Activated CD8-positive, alpha-beta memory T cell treated with anti-CD3 and anti-CD28 coated beads for 48 hours (primary cell): ENCODE results near the gene IL2RA.

ENCODE experiments used
- DNase-seq, 3 experiments: peaks; one replicate each; pipeline ENCODE4 v3.0.0-alpha.2; 2020; ENCODE audit warnings: low read depth in 2 of 3, low spot score in 2 of 3

The IL2RA gene

GRCh38 chr10:6059506-6059905 lies 2.7 kb downstream of the IL2RA start:
- DNase-seq, result no peak

GRCh38 chr10:6058682-6059475 lies 3.3 kb downstream of the IL2RA start:
- no peak for DNase-seq

- DNase-seq, result no peak
Measured at GRCh38 chr10:6056411-6057135, 5.6 kb downstream of the IL2RA start.

- DNase-seq, result no peak
Measured at GRCh38 chr10:6055929-6056328, 6.2 kb downstream of the IL2RA start.

- DNase-seq, result no peak
Measured at GRCh38 chr10:6054884-6055283, 7.3 kb downstream of the IL2RA start.

- DNase-seq, result no peak
Measured at GRCh38 chr10:6053816-6054631, 8.1 kb downstream of the IL2RA start.

- no peak for DNase-seq
Measured at GRCh38 chr10:6053303-6053702, 8.9 kb downstream of the IL2RA start.

GRCh38 chr10:6052247-6053221 lies 9.6 kb downstream of the IL2RA start:
- DNase-seq, result peak in 1 of 3 experiments; percentile 74

GRCh38 chr10:6050801-6051445 lies 11.2 kb downstream of the IL2RA start:
- peak in 2 of 3 experiments; percentile 82 to 88 for DNase-seq

- no peak for DNase-seq
Measured at GRCh38 chr10:6049031-6049400, 13.2 kb downstream of the IL2RA start.

GRCh38 chr10:6048281-6049030 lies 13.7 kb downstream of the IL2RA start:
- DNase-seq, result no peak

- DNase-seq, result no peak
Measured at GRCh38 chr10:6047847-6048246, 14.3 kb downstream of the IL2RA start.

- no peak for DNase-seq
Measured at GRCh38 chr10:6046773-6047611, 15.2 kb downstream of the IL2RA start.

GRCh38 chr10:6045878-6046772 lies 16.0 kb downstream of the IL2RA start:
- no peak for DNase-seq

GRCh38 chr10:6045314-6045848 lies 16.8 kb downstream of the IL2RA start:
- no peak for DNase-seq

GRCh38 chr10:6044751-6045313 lies 17.3 kb downstream of the IL2RA start:
- no peak for DNase-seq

- no peak for DNase-seq
Measured at GRCh38 chr10:6044060-6044459, 18.1 kb downstream of the IL2RA start.
